Gastrocnemius medialis (tissue), 4 donors: ENCODE results near the gene FBXL7. TPM values are rescaled to one million over a fixed set of nuclear protein-coding genes. Genes with fewer than 3 reads are reported as not detected.

Source experiments
- ATAC-seq, 2 donors: fragments of 150-250 bp; one replicate each; pipeline ENCODE4 v1.9.1; 2016
- DNase-seq, 2 donors: peaks; one replicate each; pipeline ENCODE4 v3.0.0-alpha.2; 2019
- H3K27ac ChIP-seq, 4 donors: fragments of 200-600 bp; sonication (generic); 1 replicate in 1 of 4; 2 replicates in 3 of 4; pipeline ENCODE4 v1.5.1; 2016 to 2018; ENCODE audit warnings: mild to moderate bottlenecking in 2 of 4, moderate library complexity in 1 of 4
- H3K27me3 ChIP-seq, 3 donors: fragments of 200-600 bp; sonication (generic) in 2 of 3; 1 replicate in 1 of 3; 2 replicates in 2 of 3; pipeline versions ENCODE4 v1.5.1 to v1.6.0; 2016 to 2019; ENCODE audit warnings: mild to moderate bottlenecking in 1 of 3, moderate library complexity in 1 of 3
- H3K36me3 ChIP-seq, 2 donors: fragments of 200-600 bp; sonication (generic) in 1 of 2; one replicate each; pipeline ENCODE4 v1.5.1; 2017 to 2018
- H3K4me1 ChIP-seq, 2 donors: fragments of 200-600 bp; sonication (generic) in 1 of 2; one replicate each; pipeline ENCODE4 v1.5.1; 2016 to 2017; ENCODE audit warnings: mild to moderate bottlenecking in 2 of 2
- H3K4me3 ChIP-seq, 4 donors: fragments of 200-600 bp; sonication (generic) in 3 of 4; 1 replicate in 1 of 4; 2 replicates in 3 of 4; pipeline ENCODE4 v1.5.1; 2016 to 2019; ENCODE audit warnings: mild to moderate bottlenecking in 2 of 4
- H3K9me3 ChIP-seq, 3 donors: fragments of 200-600 bp; sonication (generic) in 2 of 3; 1 replicate in 1 of 3; 2 replicates in 2 of 3; pipeline ENCODE4 v1.5.1; 2016 to 2019
- POLR2A ChIP-seq, 2 donors: fragments of 450-650 bp; IDR thresholded peaks; one replicate each; pipeline ENCODE4 v1.6.1; 2017; ENCODE audit warnings: antibody characterized with exemption in 2 of 2, mild to moderate bottlenecking in 2 of 2, moderate library complexity in 2 of 2
- in situ Hi-C, 4 donors: fragments of 200-750 bp; cut with MboI; loops; one replicate each; pipeline versions ENCODE4 v1.15.0 to v1.8.0; 2017; ENCODE audit warnings: low sequenced_read_pairs in 4 of 4
- intact Hi-C: fragments of 100-400 bp; cut with DNase I; formaldehyde crosslinking; loops from one replicate; pipeline ENCODE4 v1.15.1; 2023; ENCODE audit warnings: low total_unique reads
- total RNA-seq, 4 donors: library from RNA; depleted of rRNA; stranded (reverse); fragments of >200 nt; gene quantifications; one replicate each; pipeline versions ENCODE4 v1.1.0 to v1.2.3, GENCODE V29; 2016
- TF ChIP-seq, protein P1 (sequence below), 5 experiments: fragments of 450-650 bp in 3 of 5; fragments of 200-600 bp in 2 of 5; sonication (generic) in 2 of 5; IDR thresholded peaks in 4 of 5; conservative IDR thresholded peaks in 1 of 5; 1 replicate in 4 of 5; 2 replicates in 1 of 5; pipeline ENCODE4 v1.5.1; 2016 to 2019; ENCODE audit warnings: antibody characterized with exemption in 5 of 5, mild to moderate bottlenecking in 3 of 5, moderate library complexity in 3 of 5

FBXL7 gene
- total RNA-seq, 4 donors from 2014 or later, result 2.4 to 4.9 (median 3.1) TPM

DNA sequence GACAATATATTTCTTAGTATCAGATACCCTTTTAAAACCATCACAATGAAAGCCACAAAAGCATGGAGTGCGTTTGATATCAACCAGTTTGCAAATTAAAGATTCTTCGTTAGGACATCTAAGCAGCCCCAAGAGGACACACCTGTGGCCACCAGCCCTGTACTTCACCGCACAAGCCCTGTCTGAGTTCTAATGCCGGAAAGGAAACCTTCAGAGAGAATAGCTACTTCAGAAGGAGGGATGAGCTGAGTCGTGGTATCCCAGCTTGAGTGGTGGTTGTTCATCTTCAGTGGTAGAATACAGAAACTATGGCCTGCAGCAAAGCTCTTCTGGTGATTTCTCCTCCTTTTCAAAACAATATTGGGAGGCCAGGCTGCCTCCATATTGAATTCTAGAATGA is 319.6 kb downstream of the FBXL7 start:
- no peak for DNase-seq
- no peak for TF ChIP-seq POLR2A (IDR thresholded peaks at IDR 0.05)
- H3K4me3 ChIP-seq, result no peak overlapping the region
- intact Hi-C loops, result loop anchor here (10.0 kb wide), 1 partner anchor 355 kb away; no protein-coding TSS in a partner anchor
- H3K27me3 ChIP-seq, result no peaks in the 10 kb centered on the region
- H3K27ac ChIP-seq, result no peak overlapping the region
- H3K36me3 ChIP-seq, result no peaks in the 10 kb centered on the region
- H3K4me1 ChIP-seq, result peaks cover 0 to under 1% of the 10 kb centered on the region in 2 donors
- H3K9me3 ChIP-seq, result no peaks in the 10 kb centered on the region
- no peak for ATAC-seq
- in situ Hi-C loops, result loop anchor here in 1 of 4 donors (10.0 kb wide), 1 partner anchor 355 kb away; no protein-coding TSS in a partner anchor

DNA sequence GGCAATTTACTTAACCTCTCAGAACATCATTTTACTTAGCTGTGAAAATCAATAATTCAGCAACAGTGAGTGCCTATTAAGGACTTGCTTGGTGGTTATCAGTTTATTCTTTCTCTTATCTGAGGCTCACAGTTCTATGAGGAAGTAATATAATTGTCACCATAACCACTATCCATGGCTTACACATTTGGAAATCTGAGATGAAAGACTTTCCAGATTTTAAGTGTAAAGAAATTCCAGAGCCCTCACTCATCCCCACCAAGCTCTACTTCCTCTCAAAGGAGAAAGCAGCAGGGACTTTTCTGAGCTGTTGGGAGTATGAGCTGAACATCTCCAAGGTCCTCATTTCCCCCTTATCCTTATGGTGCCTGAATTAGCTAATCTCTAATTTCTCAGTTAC is 321.5 kb downstream of the FBXL7 start:
- in situ Hi-C loops, result loop anchor here in 1 of 4 donors (10.0 kb wide), 1 partner anchor 357 kb away; no protein-coding TSS in a partner anchor
- no peak for DNase-seq
- Histone ChIP-seq H3K4me3 (no peak overlapping the region), H3K27ac (no peak overlapping the region), H3K9me3 (no peaks in the 10 kb centered on the region), H3K36me3 (no peaks in the 10 kb centered on the region), H3K4me1 (peaks cover 0 to 3% of the 10 kb centered on the region in 2 donors), H3K27me3 (no peaks in the 10 kb centered on the region)
- TF ChIP-seq, protein P1, sequence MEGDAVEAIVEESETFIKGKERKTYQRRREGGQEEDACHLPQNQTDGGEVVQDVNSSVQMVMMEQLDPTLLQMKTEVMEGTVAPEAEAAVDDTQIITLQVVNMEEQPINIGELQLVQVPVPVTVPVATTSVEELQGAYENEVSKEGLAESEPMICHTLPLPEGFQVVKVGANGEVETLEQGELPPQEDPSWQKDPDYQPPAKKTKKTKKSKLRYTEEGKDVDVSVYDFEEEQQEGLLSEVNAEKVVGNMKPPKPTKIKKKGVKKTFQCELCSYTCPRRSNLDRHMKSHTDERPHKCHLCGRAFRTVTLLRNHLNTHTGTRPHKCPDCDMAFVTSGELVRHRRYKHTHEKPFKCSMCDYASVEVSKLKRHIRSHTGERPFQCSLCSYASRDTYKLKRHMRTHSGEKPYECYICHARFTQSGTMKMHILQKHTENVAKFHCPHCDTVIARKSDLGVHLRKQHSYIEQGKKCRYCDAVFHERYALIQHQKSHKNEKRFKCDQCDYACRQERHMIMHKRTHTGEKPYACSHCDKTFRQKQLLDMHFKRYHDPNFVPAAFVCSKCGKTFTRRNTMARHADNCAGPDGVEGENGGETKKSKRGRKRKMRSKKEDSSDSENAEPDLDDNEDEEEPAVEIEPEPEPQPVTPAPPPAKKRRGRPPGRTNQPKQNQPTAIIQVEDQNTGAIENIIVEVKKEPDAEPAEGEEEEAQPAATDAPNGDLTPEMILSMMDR (IDR thresholded peaks at IDR 0.05 in 4 of 5, conservative IDR thresholded peaks at IDR 0.05 in 1 of 5), result no peak
- no peak for TF ChIP-seq POLR2A (IDR thresholded peaks at IDR 0.05)
- no peak for ATAC-seq
- intact Hi-C loops, result loop anchor here (1.0 to 10.0 kb wide), 2 partner anchors 24 to 357 kb away; no protein-coding TSS in a partner anchor

DNA sequence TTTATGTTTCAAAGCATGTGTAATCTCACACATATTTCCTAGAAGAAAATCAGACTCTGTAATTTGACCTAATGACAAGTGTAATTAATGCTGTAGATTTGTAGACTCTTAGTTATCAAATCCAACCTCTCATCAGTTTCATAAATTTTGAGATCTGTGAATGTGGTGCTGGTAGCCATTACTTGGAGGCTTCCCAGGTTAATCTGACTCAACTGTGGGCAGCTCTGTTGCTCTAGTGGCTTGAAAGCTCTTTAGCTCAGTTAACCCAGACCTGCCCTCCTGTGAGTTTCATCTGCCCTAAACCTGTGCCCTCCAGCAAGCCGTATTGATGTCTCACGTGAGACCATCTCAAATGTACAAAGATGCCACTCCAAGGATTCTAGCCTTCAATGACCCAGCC is 323.4 kb downstream of the FBXL7 start:
- H3K4me1 ChIP-seq, result peaks cover 0 to 3% of the 10 kb centered on the region in 2 donors
- DNase-seq (no peak), ATAC-seq (no peak)
- H3K36me3 ChIP-seq, result no peaks in the 10 kb centered on the region
- no peak overlapping the region for H3K27ac ChIP-seq
- intact Hi-C loops, result loop anchor here (10.0 kb wide), 1 partner anchor 359 kb away; no protein-coding TSS in a partner anchor
- no peak overlapping the region for H3K4me3 ChIP-seq
- no peak for TF ChIP-seq POLR2A (IDR thresholded peaks at IDR 0.05)
- TF ChIP-seq, protein P1 (IDR thresholded peaks at IDR 0.05 in 4 of 5, conservative IDR thresholded peaks at IDR 0.05 in 1 of 5), result no peak
- in situ Hi-C loops, result loop anchor here in 1 of 4 donors (10.0 kb wide), 1 partner anchor 359 kb away; no protein-coding TSS in a partner anchor
- H3K9me3 ChIP-seq, result no peaks in the 10 kb centered on the region
- H3K27me3 ChIP-seq, result no peaks in the 10 kb centered on the region

DNA sequence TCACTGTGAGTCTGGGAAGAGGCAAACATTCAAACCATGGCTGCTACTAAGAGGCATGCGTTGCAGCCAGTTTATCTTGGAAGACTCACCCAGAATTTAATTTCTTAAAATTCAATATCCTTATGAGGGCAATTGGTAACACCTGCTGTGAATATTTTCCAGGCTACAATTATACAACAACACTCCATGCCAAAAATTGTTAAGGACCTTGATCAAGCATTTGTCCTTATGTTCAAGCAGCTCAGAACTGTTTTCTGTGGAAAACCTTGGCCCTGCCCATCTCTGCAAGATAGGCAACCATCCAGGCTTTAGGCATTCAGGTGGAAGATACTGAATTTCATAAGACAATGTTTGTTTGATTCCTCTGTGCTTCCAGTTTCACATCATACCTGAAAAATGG is 327.8 kb downstream of the FBXL7 start:
- H3K36me3 ChIP-seq, result no peaks in the 10 kb centered on the region
- H3K4me3 ChIP-seq, result no peak overlapping the region
- no peaks in the 10 kb centered on the region for H3K9me3 ChIP-seq
- peaks cover 0 to 3% of the 10 kb centered on the region in 2 donors for H3K4me1 ChIP-seq
- ATAC-seq (no peak), DNase-seq (no peak)
- TF ChIP-seq, protein P1 (IDR thresholded peaks at IDR 0.05 in 4 of 5, conservative IDR thresholded peaks at IDR 0.05 in 1 of 5), result no peak
- TF ChIP-seq POLR2A (IDR thresholded peaks at IDR 0.05), result no peak
- intact Hi-C loops (loop anchor here (10.0 kb wide), 1 partner anchor 363 kb away; no protein-coding TSS in a partner anchor), in situ Hi-C loops (loop anchor here in 1 of 4 donors (10.0 to 25.0 kb wide), 2 partner anchors 363 to 715 kb away; no protein-coding TSS in a partner anchor)
- H3K27ac ChIP-seq, result no peak overlapping the region
- no peaks in the 10 kb centered on the region for H3K27me3 ChIP-seq

DNA sequence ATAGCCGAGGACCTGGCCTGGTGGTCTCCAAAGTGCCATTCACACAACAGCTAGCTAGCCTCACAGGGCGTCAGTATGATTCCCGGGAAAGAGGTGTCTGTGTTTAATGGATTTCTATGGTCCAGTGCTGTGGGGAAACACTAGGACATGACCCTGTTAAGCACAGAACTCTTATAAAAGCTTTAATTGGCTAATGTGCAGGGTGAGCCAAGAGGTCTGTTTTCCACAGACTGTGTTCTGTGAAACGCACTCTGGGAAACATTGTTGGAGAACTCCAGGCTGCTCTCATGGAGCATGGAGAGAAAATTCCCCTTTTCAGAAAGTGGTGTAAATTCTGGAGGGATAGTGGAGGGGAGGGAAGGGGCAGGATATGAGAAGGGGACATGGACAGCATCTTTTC is 331.4 kb downstream of the FBXL7 start:
- Histone ChIP-seq H3K27ac (no peak overlapping the region), H3K4me1 (no peaks in the 10 kb centered on the region), H3K27me3 (no peaks in the 10 kb centered on the region), H3K36me3 (no peaks in the 10 kb centered on the region), H3K9me3 (no peaks in the 10 kb centered on the region), H3K4me3 (no peak overlapping the region)
- ATAC-seq (no peak), DNase-seq (no peak)
- no peak for TF ChIP-seq POLR2A (IDR thresholded peaks at IDR 0.05)
- TF ChIP-seq, protein P1 (IDR thresholded peaks at IDR 0.05 in 4 of 5, conservative IDR thresholded peaks at IDR 0.05 in 1 of 5), result no peak
- intact Hi-C loops, result no loop called here
- in situ Hi-C loops, result loop anchor here in 1 of 4 donors (25.0 kb wide), 1 partner anchor 719 kb away; no protein-coding TSS in a partner anchor
